Natural killer cell (primary cell): ENCODE measurements around the gene GAS1. TPM values are rescaled to one million over a fixed set of nuclear protein-coding genes. Genes with fewer than 3 reads are reported as not detected.

Experiments
- ATAC-seq, 3 donors: fragments of 150-1000 bp in 2 of 3; fragments of 200-7000 bp in 1 of 3; cut with Tn5 transposase; 1 replicate in 1 of 3; 2 replicates in 2 of 3; pipeline ENCODE4 v1.10.0; 2021; ENCODE audit warnings: mild to moderate bottlenecking in 2 of 3, moderate library complexity in 2 of 3
- DNase-seq, 2 donors: peaks; one replicate each; pipeline versions ENCODE4 v3.0.0 to v3.0.0-alpha.2; 2013 to 2021; ENCODE audit warnings: mixed read lengths in 1 of 2
- H3K27ac ChIP-seq: one replicate; pipeline ENCODE4 v1.5.1; 2013; ENCODE audit warnings: mild to moderate bottlenecking, low read length
- H3K27me3 ChIP-seq: one replicate; pipeline ENCODE4 v1.6.1; 2013; ENCODE audit warnings: low read length; ENCODE audit not compliant: control insufficient read depth, insufficient read depth
- H3K36me3 ChIP-seq: one replicate; pipeline ENCODE4 v1.6.1; 2013; ENCODE audit warnings: low read length; ENCODE audit not compliant: control insufficient read depth, insufficient read depth
- H3K4me1 ChIP-seq: one replicate; pipeline ENCODE4 v1.6.1; 2013; ENCODE audit warnings: low read length; ENCODE audit not compliant: control insufficient read depth, insufficient read depth
- H3K4me3 ChIP-seq: one replicate; pipeline ENCODE4 v1.5.1; 2013; ENCODE audit warnings: low read length
- H3K9me3 ChIP-seq: one replicate; pipeline ENCODE4 v1.6.1; 2013; ENCODE audit warnings: low read length; ENCODE audit not compliant: control insufficient read depth, insufficient read depth
- H3K27ac Mint-ChIP-seq, 2 donors: one replicate each; pipeline ENCODE4 v1.8.0; 2022; ENCODE audit warnings: mild to moderate bottlenecking in 2 of 2, mixed read lengths in 2 of 2, moderate library complexity in 1 of 2
- H3K27me3 Mint-ChIP-seq, 2 donors: one replicate each; pipeline ENCODE4 v1.8.0; 2022; ENCODE audit warnings: low read depth in 2 of 2, mixed read lengths in 2 of 2
- H3K36me3 Mint-ChIP-seq: one replicate; pipeline ENCODE4 v1.8.0; 2022; ENCODE audit warnings: mixed read lengths
- H3K4me1 Mint-ChIP-seq, 2 donors: one replicate each; pipeline ENCODE4 v1.8.0; 2022; ENCODE audit warnings: mixed read lengths in 2 of 2
- H3K4me3 Mint-ChIP-seq: one replicate; pipeline ENCODE4 v1.8.0; 2022; ENCODE audit warnings: mild to moderate bottlenecking, moderate library complexity, mixed read lengths
- H3K9me3 Mint-ChIP-seq, 2 donors: one replicate each; pipeline ENCODE4 v1.8.0; 2022; ENCODE audit warnings: mixed read lengths in 2 of 2
- WGBS: methylation state at CpG from one replicate; pipeline ENCODE4 v1.1.7; 2013; ENCODE audit warnings: missing lambda C conversion rate; ENCODE audit not compliant: insufficient coverage; 5-methylcytosine and 5-hydroxymethylcytosine counted together
- intact Hi-C: fragments of 100-400 bp; cut with micrococcal nuclease; formaldehyde crosslinking; loops from one replicate; pipeline ENCODE4 v1.14.2; 2022
- total RNA-seq, 4 donors: library from RNA; stranded (reverse); fragments of 120-200 nt in 1 of 4; gene quantifications; one replicate each; pipeline versions ENCODE4 v1.2.3 to v1.2.4, GENCODE V29; 2013 to 2022
- TF ChIP-seq, protein P1 (sequence below): fragments of 200-600 bp; IDR thresholded peaks from one replicate; pipeline ENCODE4 v1.8.0; 2022; ENCODE audit warnings: antibody characterized with exemption

Gene GAS1
- total RNA-seq, 3 donors from 2014 or later (not counting 1 experiment from before 2014, with no cell fraction given) = 1.0 to 3.1 (median 2.8) TPM

DNA sequence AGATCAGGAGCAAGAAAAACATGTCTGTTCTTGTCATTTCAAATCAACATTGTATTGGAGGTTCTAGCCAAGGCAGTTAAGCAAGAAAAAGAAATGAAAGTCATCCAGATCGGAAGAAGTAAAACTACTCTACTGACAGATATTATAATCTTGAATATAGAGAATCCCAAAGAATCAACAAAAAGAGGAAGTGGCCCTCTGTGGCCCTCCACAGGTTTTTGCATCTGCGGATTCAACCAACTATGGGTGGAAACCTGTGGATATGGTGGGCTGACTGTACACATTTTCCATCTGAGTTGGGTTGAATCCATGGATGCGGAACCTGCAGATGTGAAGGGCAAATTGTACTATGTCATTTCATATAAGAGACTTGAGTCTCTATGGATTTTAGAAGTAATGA is 35.1 kb downstream of the GAS1 start:
- no peaks in the 10 kb centered on the region for H3K4me1 Mint-ChIP-seq
- intact Hi-C loops = no loop called here
- H3K27me3 Mint-ChIP-seq = peaks cover 29 to 46% of the 10 kb centered on the region in 2 donors
- ATAC-seq (no peak), DNase-seq (no peak)
- Histone ChIP-seq H3K4me1 (no peaks in the 10 kb centered on the region), H3K4me3 (no peak overlapping the region), H3K27me3 (peaks cover 8% of the 10 kb centered on the region), H3K9me3 (no peaks in the 10 kb centered on the region), H3K27ac (no peak overlapping the region), H3K36me3 (no peaks in the 10 kb centered on the region)
- TF ChIP-seq, protein P1, sequence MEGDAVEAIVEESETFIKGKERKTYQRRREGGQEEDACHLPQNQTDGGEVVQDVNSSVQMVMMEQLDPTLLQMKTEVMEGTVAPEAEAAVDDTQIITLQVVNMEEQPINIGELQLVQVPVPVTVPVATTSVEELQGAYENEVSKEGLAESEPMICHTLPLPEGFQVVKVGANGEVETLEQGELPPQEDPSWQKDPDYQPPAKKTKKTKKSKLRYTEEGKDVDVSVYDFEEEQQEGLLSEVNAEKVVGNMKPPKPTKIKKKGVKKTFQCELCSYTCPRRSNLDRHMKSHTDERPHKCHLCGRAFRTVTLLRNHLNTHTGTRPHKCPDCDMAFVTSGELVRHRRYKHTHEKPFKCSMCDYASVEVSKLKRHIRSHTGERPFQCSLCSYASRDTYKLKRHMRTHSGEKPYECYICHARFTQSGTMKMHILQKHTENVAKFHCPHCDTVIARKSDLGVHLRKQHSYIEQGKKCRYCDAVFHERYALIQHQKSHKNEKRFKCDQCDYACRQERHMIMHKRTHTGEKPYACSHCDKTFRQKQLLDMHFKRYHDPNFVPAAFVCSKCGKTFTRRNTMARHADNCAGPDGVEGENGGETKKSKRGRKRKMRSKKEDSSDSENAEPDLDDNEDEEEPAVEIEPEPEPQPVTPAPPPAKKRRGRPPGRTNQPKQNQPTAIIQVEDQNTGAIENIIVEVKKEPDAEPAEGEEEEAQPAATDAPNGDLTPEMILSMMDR = no peak
- no peaks in the 10 kb centered on the region for H3K36me3 Mint-ChIP-seq
- no peak overlapping the region for H3K4me3 Mint-ChIP-seq
- 100% methylated on average over 2 of the region's 3 CpGs for WGBS
- H3K27ac Mint-ChIP-seq = no peak overlapping the region
- H3K9me3 Mint-ChIP-seq = no peaks in the 10 kb centered on the region

DNA sequence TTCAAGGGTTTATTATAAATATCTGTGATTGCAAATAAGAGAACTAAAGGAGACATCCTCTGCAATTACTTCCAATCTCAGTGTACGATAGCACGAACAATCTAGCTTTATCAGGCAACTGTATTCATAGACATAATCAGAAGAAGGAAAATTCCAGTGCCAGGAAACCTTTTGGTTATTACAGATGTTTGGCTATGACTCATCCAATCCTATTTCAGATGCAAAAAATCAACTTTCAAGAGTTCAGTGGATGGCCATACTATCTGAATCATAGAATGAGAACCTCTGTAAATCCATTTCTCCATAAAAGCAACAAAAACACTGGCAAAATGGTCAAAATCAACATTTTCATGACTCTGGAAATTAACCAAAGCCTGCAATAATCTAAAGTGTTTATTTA is 37.9 kb downstream of the GAS1 start:
- ATAC-seq = no peak
- 93% methylated on average over 2 of the region's 2 CpGs for WGBS
- TF ChIP-seq, protein P1 = no peak
- Histone ChIP-seq H3K4me1 (no peaks in the 10 kb centered on the region), H3K27me3 (peaks cover 25% of the 10 kb centered on the region), H3K36me3 (no peaks in the 10 kb centered on the region), H3K27ac (no peak overlapping the region), H3K4me3 (no peak overlapping the region), H3K9me3 (no peaks in the 10 kb centered on the region)
- peaks cover 25 to 57% of the 10 kb centered on the region in 2 donors for H3K27me3 Mint-ChIP-seq
- no peaks in the 10 kb centered on the region for H3K36me3 Mint-ChIP-seq
- DNase-seq = no peak
- H3K4me3 Mint-ChIP-seq = no peak overlapping the region
- H3K9me3 Mint-ChIP-seq = no peaks in the 10 kb centered on the region
- no peak overlapping the region for H3K27ac Mint-ChIP-seq
- H3K4me1 Mint-ChIP-seq = no peaks in the 10 kb centered on the region
- intact Hi-C loops = no loop called here

DNA sequence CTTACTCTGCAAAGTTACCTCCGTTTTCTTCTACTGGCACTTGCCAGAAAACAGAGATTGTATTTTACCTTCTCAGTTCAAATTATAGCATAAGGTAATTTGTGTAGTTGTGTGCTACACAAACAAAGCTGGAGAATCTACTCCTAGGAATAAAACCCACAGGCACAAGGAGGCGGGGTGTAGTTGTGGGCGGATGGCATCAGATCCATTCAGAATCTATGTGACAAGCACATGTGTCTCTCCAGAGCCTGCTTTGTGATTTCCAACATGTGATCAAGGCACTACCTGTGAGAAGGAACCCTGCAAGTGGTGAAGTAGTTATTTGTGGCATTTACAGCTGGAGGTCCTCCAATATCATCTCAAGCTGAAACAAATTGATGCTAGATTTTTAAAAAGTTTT is 39.0 kb downstream of the GAS1 start:
- H3K9me3 ChIP-seq = no peaks in the 10 kb centered on the region
- no peaks in the 10 kb centered on the region for H3K36me3 Mint-ChIP-seq
- no peak overlapping the region for H3K4me3 ChIP-seq
- H3K4me1 ChIP-seq = no peaks in the 10 kb centered on the region
- H3K27me3 Mint-ChIP-seq = peaks cover 24 to 56% of the 10 kb centered on the region in 2 donors
- H3K27ac Mint-ChIP-seq = no peak overlapping the region
- intact Hi-C loops = no loop called here
- DNase-seq = no peak
- H3K9me3 Mint-ChIP-seq = no peaks in the 10 kb centered on the region
- TF ChIP-seq, protein P1 = no peak
- H3K27me3 ChIP-seq = peaks cover 29% of the 10 kb centered on the region
- H3K27ac ChIP-seq = no peak overlapping the region
- no peak for ATAC-seq
- no peaks in the 10 kb centered on the region for H3K4me1 Mint-ChIP-seq
- H3K4me3 Mint-ChIP-seq = no peak overlapping the region
- H3K36me3 ChIP-seq = no peaks in the 10 kb centered on the region
- WGBS = 85% methylated on average over 2 of the region's 3 CpGs

DNA sequence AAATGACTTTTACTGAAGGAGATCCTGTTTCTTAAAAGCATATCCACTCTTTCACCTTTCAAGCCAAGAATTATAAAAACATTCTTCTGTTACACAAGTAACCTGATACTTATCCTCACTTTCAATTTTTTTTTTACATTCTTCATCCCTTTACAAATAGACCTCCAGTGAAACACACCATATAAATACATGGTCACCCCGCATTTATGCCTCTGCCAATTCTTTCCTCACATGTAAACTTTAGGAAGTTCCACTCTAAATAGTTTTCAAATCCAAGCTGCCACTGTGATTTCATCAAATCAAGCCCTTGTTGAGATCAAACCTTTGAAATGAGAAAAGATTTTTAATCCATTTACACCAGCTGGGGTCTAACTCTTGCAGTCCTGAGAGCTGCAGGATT is 40.0 kb downstream of the GAS1 start:
- peaks cover 35% of the 10 kb centered on the region for H3K27me3 ChIP-seq
- no peak overlapping the region for H3K27ac ChIP-seq
- Mint-ChIP-seq H3K27me3 (peaks cover 31 to 48% of the 10 kb centered on the region in 2 donors), H3K27ac (no peak overlapping the region), H3K4me1 (no peaks in the 10 kb centered on the region), H3K9me3 (no peaks in the 10 kb centered on the region), H3K4me3 (no peak overlapping the region), H3K36me3 (no peaks in the 10 kb centered on the region)
- H3K9me3 ChIP-seq = no peaks in the 10 kb centered on the region
- no peak for DNase-seq
- no peak for ATAC-seq
- no peaks in the 10 kb centered on the region for H3K36me3 ChIP-seq
- no peaks in the 10 kb centered on the region for H3K4me1 ChIP-seq
- intact Hi-C loops = no loop called here
- WGBS = 93% methylated on average over 1 of the region's 1 CpG
- TF ChIP-seq, protein P1 = no peak
- no peak overlapping the region for H3K4me3 ChIP-seq
